SW 1271 (cell line): ENCODE measurements around the gene ANAPC4.
"Not testable (repeated sequence)": the region's sequence is repeated elsewhere in the genome, so short reads cannot be mapped to it uniquely, and the experiment has no call there.

Source experiments
- DNase-seq, 2 experiments: peaks; one replicate each; lab custom pipeline; 2025; lab: John Stamatoyannopoulos, UW

ANAPC4 gene, protein sequence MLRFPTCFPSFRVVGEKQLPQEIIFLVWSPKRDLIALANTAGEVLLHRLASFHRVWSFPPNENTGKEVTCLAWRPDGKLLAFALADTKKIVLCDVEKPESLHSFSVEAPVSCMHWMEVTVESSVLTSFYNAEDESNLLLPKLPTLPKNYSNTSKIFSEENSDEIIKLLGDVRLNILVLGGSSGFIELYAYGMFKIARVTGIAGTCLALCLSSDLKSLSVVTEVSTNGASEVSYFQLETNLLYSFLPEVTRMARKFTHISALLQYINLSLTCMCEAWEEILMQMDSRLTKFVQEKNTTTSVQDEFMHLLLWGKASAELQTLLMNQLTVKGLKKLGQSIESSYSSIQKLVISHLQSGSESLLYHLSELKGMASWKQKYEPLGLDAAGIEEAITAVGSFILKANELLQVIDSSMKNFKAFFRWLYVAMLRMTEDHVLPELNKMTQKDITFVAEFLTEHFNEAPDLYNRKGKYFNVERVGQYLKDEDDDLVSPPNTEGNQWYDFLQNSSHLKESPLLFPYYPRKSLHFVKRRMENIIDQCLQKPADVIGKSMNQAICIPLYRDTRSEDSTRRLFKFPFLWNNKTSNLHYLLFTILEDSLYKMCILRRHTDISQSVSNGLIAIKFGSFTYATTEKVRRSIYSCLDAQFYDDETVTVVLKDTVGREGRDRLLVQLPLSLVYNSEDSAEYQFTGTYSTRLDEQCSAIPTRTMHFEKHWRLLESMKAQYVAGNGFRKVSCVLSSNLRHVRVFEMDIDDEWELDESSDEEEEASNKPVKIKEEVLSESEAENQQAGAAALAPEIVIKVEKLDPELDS

DNA sequence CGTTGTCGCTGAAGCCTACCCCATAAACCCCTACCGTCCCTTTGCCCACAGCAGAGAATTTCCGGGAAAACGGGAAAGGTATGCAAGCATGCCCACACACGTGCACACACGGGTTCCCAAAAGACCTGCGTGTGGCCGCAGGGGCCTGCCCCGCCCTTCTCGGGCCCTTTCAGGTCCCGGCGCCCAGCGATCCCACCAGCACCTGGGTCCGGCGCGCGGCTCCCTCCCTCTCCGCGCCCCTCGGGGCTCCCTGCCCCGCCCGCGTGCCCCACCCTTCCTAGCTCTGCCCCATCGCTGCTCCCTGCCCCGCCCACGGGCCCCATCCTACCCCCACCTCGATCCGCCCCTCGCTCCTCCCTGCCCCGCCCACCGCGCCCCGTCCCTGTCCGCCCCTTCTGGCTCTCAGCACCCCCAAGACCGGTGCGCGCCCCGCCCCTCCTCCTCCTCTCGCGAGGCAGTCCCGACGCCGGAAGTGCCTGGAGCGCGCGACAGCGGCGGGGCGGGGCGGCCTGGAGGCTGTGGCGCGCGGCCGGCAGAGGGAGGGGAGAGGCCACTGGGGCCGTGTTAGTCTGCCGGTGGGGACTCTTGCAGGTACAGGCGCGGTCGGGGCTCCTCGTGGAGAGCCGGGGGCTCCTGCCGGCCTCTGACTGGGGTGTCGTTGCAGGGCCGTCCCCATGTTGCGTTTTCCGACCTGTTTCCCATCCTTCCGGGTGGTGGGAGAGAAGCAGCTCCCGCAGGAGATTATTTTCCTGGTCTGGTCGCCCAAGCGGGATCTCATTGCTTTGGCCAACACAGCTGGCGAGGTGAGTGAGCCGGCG is at the start of gene ANAPC4:
Gene ANAPC4, plus strand, starts transcription at position 510 of the 818 bp plus-strand sequence. Its CDS starts 165 bp downstream, at position 675.
- DNase-seq, result peak; percentile 78 to 87

DNA sequence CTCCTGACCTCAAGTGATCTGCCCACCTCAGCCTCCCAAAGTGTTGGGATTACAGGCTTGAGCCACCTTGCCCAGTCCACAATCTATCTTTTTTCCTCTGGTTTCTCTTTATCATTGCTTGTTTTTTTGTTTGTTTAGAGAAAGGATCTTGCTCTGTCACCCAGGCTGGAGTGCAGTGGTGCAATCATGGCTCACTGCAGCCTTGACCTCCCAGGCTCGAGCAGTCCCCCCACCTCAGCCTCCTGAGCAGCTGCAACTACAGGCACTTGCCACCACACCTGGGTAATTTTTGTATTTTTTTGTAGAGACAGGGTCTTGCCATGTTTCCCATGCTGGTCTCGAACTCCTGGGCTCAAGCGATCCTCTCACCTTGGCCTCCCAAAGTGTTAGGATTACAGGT is 48.6 kb upstream of the ANAPC4 start:
- DNase-seq, result not testable (repeated sequence)

DNA sequence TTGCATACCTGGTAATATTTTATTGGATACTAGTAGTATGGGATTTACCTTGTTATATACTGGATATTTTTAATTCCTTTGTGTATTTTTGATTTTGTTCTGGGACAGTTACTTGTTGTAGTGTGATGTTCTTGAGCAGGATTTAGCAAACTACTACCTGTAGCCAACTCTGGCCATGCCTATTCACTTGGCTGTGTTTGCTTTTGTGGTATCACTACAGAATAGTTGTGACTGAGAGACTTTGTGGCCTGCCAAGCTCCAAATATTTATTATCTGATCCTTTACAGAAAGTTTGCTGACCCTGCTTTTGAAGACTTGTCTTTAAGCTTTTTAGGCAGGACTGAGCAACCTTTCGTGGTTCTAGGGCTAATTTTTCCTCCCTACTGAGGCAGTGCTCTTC is 46.7 kb upstream of the ANAPC4 start:
- no peak for DNase-seq

DNA sequence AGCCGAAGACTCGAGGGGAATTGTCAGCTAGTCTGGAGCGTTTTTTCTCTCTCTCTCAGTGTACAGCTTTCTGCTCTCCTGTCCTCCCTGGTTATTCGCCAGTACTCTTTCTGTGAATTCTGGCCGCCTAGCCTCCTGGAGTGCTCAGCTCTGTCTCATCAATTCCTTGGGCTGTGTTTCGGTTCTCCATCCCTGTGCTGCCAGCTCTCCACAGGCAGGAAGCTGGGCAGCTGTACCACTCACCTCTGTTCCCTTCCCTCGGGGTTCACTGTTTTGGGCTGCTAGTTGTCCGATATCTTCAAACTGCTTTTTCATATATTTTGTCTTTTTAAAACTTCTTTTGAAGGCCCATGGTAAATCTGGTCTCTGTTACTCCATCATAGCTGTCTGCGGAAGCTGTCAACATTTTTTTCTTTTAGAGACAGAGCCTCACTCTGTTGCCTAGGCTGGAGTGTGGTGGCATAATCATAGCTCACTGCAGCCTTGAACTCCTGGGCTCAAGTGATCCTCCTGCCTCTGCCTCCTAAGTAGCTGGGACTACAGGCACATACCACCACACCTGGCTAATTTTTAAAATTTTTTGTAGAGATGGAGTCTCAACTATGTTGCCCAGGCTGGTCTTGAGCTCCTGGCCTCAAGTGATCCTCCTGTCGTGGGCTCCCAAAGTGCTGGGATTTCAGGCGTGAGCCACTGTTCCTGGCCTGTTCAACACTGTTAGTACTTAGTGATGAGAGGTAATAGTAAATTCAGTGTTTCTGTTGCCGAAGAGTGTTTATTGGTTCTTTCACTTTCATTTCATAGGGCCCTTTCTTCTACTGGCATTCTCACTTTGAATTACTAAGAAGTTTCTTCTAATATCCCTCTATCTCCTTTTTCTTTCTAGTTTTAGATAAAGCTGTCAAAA is 45.9 kb upstream of the ANAPC4 start:
- no peak for DNase-seq

DNA sequence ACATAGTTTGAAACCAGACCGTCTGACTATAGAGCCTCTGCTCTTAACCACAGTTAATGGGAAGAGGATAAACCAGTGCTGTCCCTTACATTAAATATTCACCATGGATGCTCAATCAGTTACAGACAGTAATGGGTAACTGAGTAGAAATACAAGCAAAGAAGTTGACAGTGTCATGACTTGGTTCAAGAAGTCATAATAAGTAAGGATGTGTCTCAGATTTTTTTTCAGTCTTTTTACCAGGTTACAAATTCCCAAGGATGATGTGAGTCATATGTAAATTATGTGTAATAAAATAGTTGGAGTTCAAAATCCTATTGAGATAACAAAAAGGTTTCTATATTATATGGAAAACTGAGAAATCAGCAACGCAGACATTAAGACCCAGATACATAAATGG is 33.4 kb upstream of the ANAPC4 start:
- DNase-seq, result no peak

DNA sequence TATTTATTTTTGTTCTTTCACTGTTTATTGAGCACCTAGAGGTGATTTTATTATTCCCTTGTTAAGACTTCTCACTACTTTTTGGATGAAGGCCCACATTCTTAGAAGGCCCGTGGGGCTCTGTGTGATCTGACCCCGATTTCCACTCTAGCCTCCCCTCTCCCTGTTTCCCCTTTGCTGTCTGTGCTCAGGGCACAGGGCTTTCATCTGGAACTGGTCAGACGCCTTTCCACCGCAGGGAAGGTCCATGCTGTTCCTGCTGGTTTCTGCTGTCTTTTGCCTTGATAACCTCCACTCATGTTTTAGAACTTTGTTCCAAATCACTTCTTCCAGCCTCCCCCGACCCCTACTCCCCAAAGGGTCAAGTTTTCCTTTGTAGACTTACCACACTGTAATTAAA is 31.3 kb upstream of the ANAPC4 start:
- DNase-seq, result no peak

DNA sequence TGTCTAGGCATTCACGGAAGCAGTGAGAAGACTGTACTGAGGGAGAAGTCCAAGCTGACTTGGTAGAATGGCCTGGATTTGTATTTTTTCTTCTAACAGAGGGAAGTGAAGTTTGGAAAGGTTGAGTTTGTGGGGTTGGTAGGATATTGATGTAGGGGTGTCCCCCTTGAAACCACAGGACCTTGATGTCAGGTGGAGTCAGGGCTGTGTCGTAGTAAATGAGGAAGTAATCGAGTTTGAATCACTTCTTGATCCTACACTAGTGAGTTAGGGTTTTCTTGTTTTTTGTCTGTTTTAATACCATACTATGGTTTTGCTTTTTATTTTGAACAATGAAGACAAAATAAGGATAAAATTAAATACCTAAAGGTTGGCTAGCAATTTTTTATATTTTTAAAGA is 30.1 kb upstream of the ANAPC4 start:
- no peak for DNase-seq

DNA sequence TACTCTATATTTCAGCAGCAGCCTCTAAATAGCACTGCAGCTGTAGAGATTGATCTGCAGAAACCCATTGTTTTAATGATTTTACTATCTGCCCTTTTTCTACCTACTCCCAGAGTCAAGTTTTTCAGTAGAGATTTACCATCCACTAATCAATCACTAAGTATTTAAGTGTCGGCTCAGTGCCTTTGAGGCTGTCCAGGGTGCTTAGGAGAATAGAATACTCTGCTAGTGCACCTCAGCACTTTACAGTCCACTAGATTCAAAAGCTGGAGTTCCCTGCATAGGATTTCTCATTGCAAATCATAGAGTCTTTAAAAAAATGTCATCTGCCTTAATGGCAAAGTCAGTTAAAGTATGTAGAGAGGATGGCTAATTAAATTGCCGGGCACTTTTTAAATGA is 29.6 kb upstream of the ANAPC4 start:
- no peak for DNase-seq

DNA sequence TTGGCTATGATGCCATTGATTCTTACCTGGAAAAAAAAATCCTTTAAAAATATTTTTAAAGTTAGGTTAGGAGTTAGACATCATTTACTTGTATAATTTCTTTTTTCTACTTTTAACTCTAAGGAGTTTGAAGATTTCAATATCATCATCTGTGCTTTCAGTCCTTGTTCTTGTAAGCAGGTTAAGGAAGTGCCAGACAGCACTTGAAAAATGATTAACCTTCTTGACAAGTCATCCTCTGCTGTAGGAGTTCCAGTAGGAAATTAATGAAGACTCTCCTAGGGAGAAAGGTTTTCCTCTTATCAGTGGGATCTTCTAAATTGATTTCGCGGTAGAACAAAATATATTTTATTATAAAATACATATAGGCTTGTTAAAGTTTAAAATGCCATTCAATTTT is 29.1 kb upstream of the ANAPC4 start:
- no peak for DNase-seq

DNA sequence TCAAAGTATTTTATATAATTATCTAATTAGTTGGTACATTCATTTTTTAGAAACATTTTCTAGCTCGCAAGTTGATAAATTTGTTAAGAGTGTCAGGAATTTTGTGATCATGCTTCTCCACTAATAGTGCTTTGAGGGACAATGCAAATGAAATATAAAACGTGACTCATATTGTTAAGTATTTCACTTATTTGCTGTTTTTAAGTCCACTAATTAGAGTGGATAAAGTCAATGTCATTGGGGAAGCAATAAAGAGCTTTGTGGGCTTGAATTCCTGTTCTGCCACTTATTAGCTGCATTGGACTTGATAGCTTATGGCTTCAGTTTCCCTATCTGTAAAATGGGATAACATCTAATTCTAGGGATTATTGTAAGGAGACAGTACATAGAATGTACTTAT is 26.5 kb upstream of the ANAPC4 start:
- no peak for DNase-seq

DNA sequence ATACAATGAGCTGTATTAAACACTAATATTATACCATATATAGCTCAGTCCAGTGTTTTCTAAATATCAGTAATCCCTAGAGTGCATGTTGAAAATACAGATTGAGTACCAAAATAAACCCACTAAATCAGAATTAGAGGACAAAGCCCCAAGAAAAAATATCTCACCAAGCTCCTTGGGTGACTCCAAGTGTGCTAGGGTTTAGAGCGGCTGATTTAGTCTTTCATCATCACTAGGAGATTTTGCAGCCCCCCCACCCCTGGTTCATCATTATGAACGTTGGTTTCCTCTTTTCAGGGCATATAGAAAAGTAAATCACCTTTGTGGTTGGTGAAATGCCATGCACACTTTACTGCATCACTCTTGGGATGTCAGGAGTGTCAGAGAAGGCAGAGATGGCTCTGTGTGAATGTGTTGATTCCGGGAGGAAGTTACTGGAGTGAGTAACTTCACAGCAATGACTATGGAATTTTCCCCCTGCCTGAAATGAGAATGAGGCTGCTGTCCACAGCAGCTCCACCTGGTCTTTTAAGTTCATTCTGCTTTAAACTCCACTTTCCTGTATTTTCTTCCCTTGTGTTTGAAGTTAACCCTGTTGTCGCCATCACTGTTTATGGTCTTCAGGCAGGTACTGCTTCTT is 25.2 kb upstream of the ANAPC4 start:
- DNase-seq, result peak; percentile 23 to 74

DNA sequence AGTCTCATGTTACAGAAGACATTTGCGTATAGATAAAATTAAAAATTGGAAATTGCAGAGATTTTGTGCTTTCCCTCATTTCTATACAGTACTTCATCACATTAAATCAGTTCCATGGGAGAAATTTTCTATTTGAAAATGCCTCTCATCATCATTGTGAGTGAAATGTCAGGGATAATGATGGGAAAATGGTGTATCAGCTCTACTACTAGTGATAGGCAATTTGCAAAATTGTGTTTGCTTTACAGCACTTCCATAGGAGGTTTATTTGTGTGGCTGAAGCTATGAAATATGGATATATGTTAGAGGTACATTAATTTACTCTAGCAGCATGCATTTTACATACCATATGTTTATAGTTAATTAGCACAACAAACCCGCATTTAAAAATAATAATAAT is 21.0 kb upstream of the ANAPC4 start:
- no peak for DNase-seq

DNA sequence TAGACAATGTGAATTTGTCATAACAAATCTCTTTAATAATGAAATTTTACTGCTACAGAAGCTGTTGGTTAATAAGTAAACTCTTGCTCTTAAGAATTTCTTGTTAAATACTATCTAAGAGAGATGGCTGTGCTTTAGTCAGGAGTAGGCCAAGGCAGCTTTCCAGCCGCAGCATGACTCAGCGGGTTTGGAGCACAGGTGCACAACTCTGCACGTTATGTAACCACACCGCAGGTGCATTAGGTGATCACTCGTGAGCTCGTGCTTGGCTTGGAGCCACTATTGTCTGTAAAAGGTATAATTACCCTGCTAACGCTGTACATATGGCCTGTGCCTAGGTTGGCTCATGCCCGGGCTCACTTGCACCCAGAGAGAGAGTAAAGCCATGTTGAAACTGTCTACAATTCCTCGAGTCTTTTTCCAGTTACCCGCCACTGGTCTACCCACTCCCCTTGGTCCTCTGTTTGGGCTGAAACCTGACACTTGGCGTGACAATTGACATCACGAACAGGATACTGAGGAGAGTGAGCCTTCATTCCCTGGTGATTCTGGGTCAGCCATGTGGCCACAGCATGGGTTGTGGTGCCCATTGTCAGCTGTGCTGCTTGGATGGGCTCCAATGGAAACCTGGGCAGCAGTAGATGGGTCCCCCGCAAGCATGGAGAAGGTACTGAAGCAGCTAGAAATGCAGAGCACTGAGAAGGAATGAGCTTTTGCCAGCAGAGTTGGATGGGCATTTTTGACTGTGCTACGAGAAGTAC is 18.4 kb upstream of the ANAPC4 start:
- no peak for DNase-seq

DNA sequence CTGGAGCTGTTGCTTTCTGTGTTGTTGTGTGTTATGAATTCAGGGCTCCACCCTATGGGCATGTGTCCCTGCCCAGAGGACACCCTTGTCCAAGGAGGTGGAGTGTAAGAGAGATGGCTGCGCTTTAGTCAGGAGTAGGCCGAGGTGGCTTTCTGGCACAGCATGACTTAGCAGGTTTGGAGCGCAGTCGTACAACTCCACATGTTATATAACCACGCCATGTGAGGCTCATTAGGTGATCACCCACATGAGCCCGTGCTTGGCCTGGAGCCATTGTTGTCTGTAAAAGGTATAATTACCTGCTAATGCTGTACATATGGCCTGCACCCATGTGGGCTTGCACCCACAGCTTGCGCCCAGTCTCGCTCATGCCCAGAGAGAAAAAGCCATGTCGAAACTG is 15.8 kb upstream of the ANAPC4 start:
- no peak for DNase-seq

DNA sequence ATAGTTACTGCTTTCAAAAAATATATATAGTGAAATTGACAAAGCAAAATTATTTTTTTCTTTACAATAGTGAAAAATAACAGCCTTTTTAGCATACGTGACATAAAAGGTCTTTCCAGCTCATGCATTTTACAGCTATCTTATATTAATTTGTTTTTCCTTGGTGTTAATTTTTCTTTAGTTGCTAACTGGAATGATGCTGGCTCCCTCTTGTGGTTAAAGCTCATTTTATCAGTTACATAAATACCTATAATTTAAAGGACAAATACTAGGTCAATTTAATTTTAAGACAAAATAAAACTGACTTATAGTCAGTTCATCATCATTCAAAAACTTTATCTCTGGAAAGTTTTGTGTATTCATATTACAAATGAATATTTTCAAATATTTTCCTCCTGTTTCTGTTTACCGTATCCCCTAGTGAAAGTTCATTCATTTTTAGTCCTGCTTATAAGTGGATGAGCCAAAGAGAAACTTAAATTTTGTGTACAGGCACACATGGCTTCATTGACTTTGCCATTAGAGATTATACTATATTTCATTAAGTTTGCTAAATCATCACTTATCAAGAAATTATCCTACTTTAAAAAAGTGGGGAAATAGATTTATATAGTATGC is 9.9 kb upstream of the ANAPC4 start:
- DNase-seq, result peak in 1 of 2 experiments; percentile 61

DNA sequence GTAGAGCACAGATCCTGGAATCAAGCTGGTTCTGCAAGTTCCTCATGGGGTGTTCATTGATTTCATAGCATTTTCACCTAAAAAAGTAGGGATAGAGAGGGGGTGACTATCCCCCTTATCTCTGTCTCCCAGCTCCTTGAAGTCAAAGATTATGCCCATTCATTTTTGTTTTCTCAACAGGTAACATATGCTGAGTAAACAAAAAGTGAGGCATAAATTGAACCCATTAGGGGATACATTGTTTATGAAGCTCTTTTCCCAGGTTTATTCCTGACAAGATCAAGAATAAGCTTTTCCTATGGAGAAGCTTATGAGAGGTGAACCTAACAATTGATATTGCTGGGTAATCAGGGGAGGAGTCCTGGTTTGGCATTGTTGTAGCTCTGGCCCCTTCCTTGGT is 9.2 kb upstream of the ANAPC4 start:
- no peak for DNase-seq

DNA sequence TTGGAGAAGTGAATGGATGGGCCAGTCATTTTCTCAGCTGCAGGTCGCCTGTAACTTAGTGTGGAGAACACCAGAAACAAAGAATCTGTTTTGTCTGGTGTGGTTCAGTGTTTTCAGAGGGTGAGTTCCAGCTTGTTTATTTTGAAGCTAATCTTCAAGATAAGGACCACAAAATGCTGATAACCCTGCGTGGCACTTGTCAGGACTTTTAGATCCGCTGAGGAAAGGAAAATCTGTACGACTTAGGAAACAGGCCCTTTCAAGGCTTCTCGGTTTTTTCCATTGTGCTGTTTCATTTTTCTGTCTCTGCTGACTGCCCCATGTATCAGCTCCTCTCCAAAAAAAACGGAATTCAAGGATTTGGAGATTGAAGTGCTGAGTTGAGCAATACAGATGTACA is 8.7 kb upstream of the ANAPC4 start:
- no peak for DNase-seq

DNA sequence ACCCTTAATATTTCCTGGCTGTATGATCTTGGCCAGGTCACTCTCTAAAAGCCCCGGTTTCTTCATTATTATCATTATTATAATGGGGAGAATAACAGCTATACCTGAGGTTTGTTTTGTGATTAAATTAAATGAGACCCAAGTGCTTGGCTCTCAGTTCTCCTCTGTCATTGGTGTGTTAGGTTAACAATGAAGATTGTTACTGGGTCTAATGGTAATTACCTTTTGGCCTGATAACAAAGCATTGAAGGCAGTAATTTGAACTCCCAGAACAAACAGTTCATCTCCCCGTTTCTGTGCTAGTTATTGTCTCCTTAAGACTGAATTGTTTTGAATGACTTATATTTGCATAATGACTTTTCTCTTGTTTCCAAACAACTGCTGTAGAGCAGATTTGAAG is 6.8 kb upstream of the ANAPC4 start:
- DNase-seq, result no peak

DNA sequence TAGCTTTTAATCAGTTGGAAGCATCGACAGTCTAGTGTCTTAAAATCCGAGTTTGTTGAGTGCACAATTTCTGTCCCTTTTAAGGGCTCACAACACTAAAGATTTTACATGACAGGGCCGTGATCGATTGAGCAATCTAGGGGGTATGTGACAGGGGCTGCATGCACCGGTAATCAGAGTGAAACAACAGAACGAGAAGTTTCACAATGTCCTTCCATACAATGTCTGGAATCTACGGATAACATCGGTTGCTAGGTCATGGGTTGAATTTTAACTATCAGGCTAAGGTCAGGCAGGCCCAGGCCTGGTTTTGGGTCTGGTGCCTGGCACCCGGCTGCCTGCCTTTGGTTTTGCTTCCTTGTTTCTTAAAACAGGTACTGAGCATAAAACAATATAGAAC is 4.5 kb upstream of the ANAPC4 start:
- not testable (repeated sequence) for DNase-seq
